ENCODE measurements around the gene PFDN4.

The PFDN4 gene

DNA sequence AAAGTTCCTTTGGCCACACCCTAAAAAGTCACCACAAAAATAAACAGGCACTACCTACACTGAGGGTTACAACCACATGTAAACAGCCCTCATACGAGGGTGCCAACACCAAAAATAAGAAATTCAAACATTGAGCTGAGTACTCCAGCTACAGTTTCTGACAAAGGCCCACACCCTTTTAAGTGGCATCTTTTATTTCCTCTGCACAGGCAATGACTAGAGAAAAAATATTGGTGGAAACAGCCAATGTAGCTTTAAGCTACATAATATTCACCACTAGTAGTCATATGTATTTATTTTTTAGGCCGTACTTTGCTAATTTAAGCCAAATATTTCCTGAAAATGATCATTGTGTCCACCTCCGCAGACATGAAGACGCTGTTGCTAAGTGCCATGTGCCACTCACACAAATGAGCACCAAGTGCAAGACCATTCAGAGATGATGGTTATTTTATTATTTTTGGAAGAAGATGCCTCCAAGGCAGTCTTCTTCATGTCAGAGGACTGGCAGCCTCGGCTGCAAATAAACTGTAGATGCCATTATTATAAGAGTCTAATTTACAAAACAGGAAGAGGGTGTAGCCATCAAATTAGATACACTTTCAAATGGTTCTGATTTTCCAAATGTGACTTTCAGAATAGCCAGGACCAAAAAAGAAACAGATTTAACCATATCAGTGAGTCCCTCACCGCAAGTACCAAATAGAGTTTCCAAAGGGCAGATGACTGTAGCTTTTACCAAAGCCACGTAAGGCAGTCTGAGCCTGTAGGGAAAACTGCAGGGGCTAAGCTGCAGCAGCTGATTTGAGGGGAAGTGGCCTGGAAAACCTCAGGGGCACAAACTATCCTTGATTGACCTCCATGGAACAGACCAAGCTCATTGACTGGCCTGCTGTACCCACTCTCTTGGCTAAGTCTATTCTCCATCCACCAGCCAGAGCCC lies 47.6 kb upstream of the PFDN4 start:
- no peak for TF ChIP-seq EZH2phosphoT487 (IDR thresholded peaks at IDR 0.05; ENCODE audit: low read depth)
- TF ChIP-seq, protein P1, sequence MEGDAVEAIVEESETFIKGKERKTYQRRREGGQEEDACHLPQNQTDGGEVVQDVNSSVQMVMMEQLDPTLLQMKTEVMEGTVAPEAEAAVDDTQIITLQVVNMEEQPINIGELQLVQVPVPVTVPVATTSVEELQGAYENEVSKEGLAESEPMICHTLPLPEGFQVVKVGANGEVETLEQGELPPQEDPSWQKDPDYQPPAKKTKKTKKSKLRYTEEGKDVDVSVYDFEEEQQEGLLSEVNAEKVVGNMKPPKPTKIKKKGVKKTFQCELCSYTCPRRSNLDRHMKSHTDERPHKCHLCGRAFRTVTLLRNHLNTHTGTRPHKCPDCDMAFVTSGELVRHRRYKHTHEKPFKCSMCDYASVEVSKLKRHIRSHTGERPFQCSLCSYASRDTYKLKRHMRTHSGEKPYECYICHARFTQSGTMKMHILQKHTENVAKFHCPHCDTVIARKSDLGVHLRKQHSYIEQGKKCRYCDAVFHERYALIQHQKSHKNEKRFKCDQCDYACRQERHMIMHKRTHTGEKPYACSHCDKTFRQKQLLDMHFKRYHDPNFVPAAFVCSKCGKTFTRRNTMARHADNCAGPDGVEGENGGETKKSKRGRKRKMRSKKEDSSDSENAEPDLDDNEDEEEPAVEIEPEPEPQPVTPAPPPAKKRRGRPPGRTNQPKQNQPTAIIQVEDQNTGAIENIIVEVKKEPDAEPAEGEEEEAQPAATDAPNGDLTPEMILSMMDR (IDR thresholded peaks at IDR 0.05; ENCODE audit: low read depth, low read length), result no peak
- Histone ChIP-seq H3K9ac (ENCODE audit: low read length) (no peak overlapping the region), H3K9me3 (ENCODE audit: insufficient read depth, low read length) (no peaks in the 10 kb centered on the region), H3K4me1 (ENCODE audit: low read length) (no peaks in the 10 kb centered on the region), H3K4me2 (ENCODE audit: low read length) (no peak overlapping the region), H3K27me3 (ENCODE audit: low read depth, low read length) (peaks cover 24% of the 10 kb centered on the region), H3K36me3 (replicated peaks; ENCODE audit: low read depth, low read length) (no peaks in the 10 kb centered on the region), H3K4me3 (ENCODE audit: low read length) (no peak overlapping the region), H3K79me2 (ENCODE audit: low read length) (no peaks in the 10 kb centered on the region), H2AFZ (ENCODE audit: low read depth, low read length) (no peak overlapping the region), H3K27ac (ENCODE audit: low read length) (no peak overlapping the region), H4K20me1 (ENCODE audit: insufficient read depth, low read length) (no peaks in the 10 kb centered on the region)

DNA sequence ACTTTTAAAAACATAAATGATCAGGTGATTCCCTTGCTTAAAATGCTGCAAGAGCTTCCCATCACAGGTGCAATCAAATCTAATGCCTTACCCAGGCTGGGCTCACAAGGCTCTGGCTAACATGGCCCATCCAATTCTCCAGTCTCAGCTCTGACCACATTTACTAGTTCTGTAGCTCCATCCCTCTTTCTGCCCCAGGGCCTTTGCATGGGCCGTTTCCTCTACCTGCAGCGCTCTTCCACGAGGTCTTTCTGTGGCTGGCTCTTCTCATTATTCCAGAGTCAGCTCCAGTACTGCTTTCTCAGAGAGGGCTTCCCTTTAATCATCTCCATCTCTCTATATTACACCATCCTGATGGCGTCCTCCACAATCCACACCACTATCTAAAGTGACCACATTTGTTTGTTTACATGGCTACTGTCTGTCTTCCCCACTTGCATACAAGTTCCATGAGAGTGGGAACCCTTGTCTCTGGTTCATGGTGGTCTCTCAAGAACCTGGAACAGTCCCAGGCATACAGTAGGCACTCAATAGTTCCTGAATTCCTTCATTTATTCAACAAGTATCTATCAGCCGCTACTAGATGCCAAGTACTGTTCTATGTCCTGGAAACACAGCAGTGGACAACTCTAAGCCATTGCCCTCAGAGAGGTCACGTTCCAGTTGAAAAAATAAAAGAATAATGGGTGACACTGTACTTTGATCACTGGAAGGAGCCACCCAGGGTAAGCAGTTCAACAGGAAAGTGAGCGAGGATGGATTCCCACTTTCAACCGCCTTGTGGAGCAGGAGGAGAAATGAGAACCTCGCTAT lies 46.7 kb upstream of the PFDN4 start:
- Histone ChIP-seq H3K79me2 (ENCODE audit: low read length) (no peaks in the 10 kb centered on the region), H3K9me3 (ENCODE audit: insufficient read depth, low read length) (no peaks in the 10 kb centered on the region), H3K27ac (ENCODE audit: low read length) (no peak overlapping the region), H4K20me1 (ENCODE audit: insufficient read depth, low read length) (no peaks in the 10 kb centered on the region), H2AFZ (ENCODE audit: low read depth, low read length) (no peak overlapping the region), H3K36me3 (replicated peaks; ENCODE audit: low read depth, low read length) (no peaks in the 10 kb centered on the region), H3K4me2 (ENCODE audit: low read length) (no peak overlapping the region), H3K27me3 (ENCODE audit: low read depth, low read length) (peaks cover 31% of the 10 kb centered on the region), H3K9ac (ENCODE audit: low read length) (no peak overlapping the region), H3K4me1 (ENCODE audit: low read length) (no peaks in the 10 kb centered on the region), H3K4me3 (ENCODE audit: low read length) (no peak overlapping the region)
- no peak for TF ChIP-seq EZH2phosphoT487 (IDR thresholded peaks at IDR 0.05; ENCODE audit: low read depth)
- TF ChIP-seq, protein P1 (IDR thresholded peaks at IDR 0.05; ENCODE audit: low read depth, low read length), result no peak

DNA sequence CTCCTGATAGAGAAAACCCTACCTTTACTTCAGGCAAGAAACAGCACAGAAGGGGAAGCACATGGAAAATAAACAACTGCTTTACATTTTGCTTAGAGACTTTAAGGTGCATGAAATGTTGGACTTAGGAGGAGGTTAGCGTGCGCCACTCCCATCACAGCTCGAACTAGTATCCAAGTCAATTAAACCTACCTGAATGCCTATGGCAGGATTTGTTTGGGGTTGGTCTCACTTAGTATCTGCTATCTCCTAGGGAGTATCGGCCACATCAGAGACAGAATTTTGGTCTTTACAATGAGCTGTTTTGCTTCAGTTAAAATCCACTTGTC lies 46.1 kb upstream of the PFDN4 start:
- H3K9me3 ChIP-seq (ENCODE audit: insufficient read depth, low read length), result no peaks in the 10 kb centered on the region
- no peak for TF ChIP-seq EZH2phosphoT487 (IDR thresholded peaks at IDR 0.05; ENCODE audit: low read depth)
- TF ChIP-seq, protein P1 (IDR thresholded peaks at IDR 0.05; ENCODE audit: low read depth, low read length), result no peak
- H3K4me1 ChIP-seq (ENCODE audit: low read length), result no peaks in the 10 kb centered on the region
- H4K20me1 ChIP-seq (ENCODE audit: insufficient read depth, low read length), result no peaks in the 10 kb centered on the region
- no peaks in the 10 kb centered on the region for H3K36me3 ChIP-seq (replicated peaks; ENCODE audit: low read depth, low read length)
- H3K4me3 ChIP-seq (ENCODE audit: low read length), result no peak overlapping the region
- peaks cover 31% of the 10 kb centered on the region for H3K27me3 ChIP-seq (ENCODE audit: low read depth, low read length)
- H3K4me2 ChIP-seq (ENCODE audit: low read length), result no peak overlapping the region
- H3K27ac ChIP-seq (ENCODE audit: low read length), result no peak overlapping the region
- H3K79me2 ChIP-seq (ENCODE audit: low read length), result no peaks in the 10 kb centered on the region
- no peak overlapping the region for H2AFZ ChIP-seq (ENCODE audit: low read depth, low read length)
- H3K9ac ChIP-seq (ENCODE audit: low read length), result no peak overlapping the region

DNA sequence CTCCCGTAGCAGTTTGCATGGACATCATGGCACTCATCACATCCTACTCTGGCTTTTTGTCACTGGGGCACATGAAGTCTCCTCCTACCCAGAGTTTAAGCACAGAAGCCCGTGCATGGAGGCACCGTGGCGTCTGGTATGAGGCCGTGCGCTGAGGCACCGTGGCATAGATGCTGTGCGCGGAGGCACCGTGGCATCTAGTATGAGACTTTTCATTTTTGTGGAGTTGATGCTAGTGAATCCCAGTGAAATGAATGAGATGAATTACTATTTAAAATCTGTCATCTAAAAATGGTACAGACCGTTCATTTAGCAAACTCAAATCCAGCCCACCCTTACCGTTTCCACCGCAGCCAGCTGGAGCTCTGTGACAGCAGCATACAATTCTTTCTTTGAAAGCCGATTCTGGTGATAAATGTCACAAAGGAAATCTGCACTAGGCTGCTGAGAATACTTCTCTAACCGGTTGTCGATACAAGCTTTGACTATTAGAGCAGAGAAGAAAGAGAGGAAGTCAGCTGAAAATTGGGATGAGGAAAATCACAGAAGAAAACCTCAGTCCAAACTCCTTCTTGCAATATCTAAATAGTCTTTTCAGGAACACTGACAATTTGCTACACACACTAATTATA lies 45.4 kb upstream of the PFDN4 start:
- Histone ChIP-seq H3K36me3 (replicated peaks; ENCODE audit: low read depth, low read length) (no peaks in the 10 kb centered on the region), H3K27ac (ENCODE audit: low read length) (no peak overlapping the region), H3K4me1 (ENCODE audit: low read length) (no peaks in the 10 kb centered on the region), H3K4me3 (ENCODE audit: low read length) (no peak overlapping the region), H2AFZ (ENCODE audit: low read depth, low read length) (no peak overlapping the region), H3K4me2 (ENCODE audit: low read length) (no peak overlapping the region), H3K79me2 (ENCODE audit: low read length) (no peaks in the 10 kb centered on the region), H3K9ac (ENCODE audit: low read length) (no peak overlapping the region), H3K9me3 (ENCODE audit: insufficient read depth, low read length) (no peaks in the 10 kb centered on the region), H4K20me1 (ENCODE audit: insufficient read depth, low read length) (no peaks in the 10 kb centered on the region), H3K27me3 (ENCODE audit: low read depth, low read length) (peaks cover 25% of the 10 kb centered on the region)
- no peak for TF ChIP-seq EZH2phosphoT487 (IDR thresholded peaks at IDR 0.05; ENCODE audit: low read depth)
- TF ChIP-seq, protein P1 (IDR thresholded peaks at IDR 0.05; ENCODE audit: low read depth, low read length), result no peak

All from OCI-LY3 (cell line).